Islet of Langerhans (tissue), 1 donor: ENCODE measurements around the gene ZFHX3.

ENCODE experiments used
- FAIRE-seq: peaks from one replicate; lab custom pipeline; 2011; peaks lifted over from hg19 to GRCh38; lab: Jason Lieb, UNC

Gene ZFHX3

GRCh38 chr16:72926177-72927070 is 121.5 kb downstream of the ZFHX3 start:
- FAIRE-seq: no peak

- FAIRE-seq: no peak
Measured at GRCh38 chr16:72925631-72925979, 122.3 kb downstream of the ZFHX3 start.

- FAIRE-seq: no peak
Measured at GRCh38 chr16:72924927-72925630, 122.8 kb downstream of the ZFHX3 start.

GRCh38 chr16:72924537-72924926 is 123.4 kb downstream of the ZFHX3 start:
- FAIRE-seq: no peak

- no peak for FAIRE-seq
Measured at GRCh38 chr16:72923757-72924156, 124.2 kb downstream of the ZFHX3 start.

- no peak for FAIRE-seq
Measured at GRCh38 chr16:72922714-72923113, 125.2 kb downstream of the ZFHX3 start.

- FAIRE-seq: no peak
Measured at GRCh38 chr16:72921620-72922019, 126.3 kb downstream of the ZFHX3 start.

GRCh38 chr16:72921106-72921505 is 126.8 kb downstream of the ZFHX3 start:
- no peak for FAIRE-seq

- no peak for FAIRE-seq
Measured at GRCh38 chr16:72917051-72917450, 130.9 kb downstream of the ZFHX3 start.

- FAIRE-seq: no peak
Measured at GRCh38 chr16:72915331-72915730, 132.6 kb downstream of the ZFHX3 start.

- FAIRE-seq: no peak
Measured at GRCh38 chr16:72913551-72913950, 134.4 kb downstream of the ZFHX3 start.

GRCh38 chr16:72911971-72912370 is 136.0 kb downstream of the ZFHX3 start:
- no peak for FAIRE-seq

- FAIRE-seq: no peak
Measured at GRCh38 chr16:72910875-72911274, 137.1 kb downstream of the ZFHX3 start.

GRCh38 chr16:72910381-72910780 is 137.5 kb downstream of the ZFHX3 start:
- FAIRE-seq: no peak

- no peak for FAIRE-seq
Measured at GRCh38 chr16:72909196-72909595, 138.7 kb downstream of the ZFHX3 start.

- no peak for FAIRE-seq
Measured at GRCh38 chr16:72908362-72909167, 139.4 kb downstream of the ZFHX3 start.

GRCh38 chr16:72905581-72905980 is 142.3 kb downstream of the ZFHX3 start:
- FAIRE-seq: no peak

GRCh38 chr16:72903176-72903575 is 144.8 kb downstream of the ZFHX3 start:
- FAIRE-seq: no peak

GRCh38 chr16:72902206-72902605 is 145.7 kb downstream of the ZFHX3 start:
- FAIRE-seq: no peak

GRCh38 chr16:72901000-72901627 is 146.8 kb downstream of the ZFHX3 start:
- FAIRE-seq: no peak

GRCh38 chr16:72898216-72898825 is 149.6 kb downstream of the ZFHX3 start:
- no peak for FAIRE-seq

- FAIRE-seq: no peak
Measured at GRCh38 chr16:72897707-72898106, 150.2 kb downstream of the ZFHX3 start.
